HPDE6-E6E7 (cell line): ENCODE data around the gene MGLL.
A peak's percentile ranks its signal among the peaks of the same experiment; 100 is the strongest.

Experiments
- DNase-seq: peaks from one replicate; pipeline ENCODE4 v3.0.0; 2011; ENCODE audit warnings: missing footprints; ENCODE audit errors: extremely low spot score

The MGLL gene

DNA sequence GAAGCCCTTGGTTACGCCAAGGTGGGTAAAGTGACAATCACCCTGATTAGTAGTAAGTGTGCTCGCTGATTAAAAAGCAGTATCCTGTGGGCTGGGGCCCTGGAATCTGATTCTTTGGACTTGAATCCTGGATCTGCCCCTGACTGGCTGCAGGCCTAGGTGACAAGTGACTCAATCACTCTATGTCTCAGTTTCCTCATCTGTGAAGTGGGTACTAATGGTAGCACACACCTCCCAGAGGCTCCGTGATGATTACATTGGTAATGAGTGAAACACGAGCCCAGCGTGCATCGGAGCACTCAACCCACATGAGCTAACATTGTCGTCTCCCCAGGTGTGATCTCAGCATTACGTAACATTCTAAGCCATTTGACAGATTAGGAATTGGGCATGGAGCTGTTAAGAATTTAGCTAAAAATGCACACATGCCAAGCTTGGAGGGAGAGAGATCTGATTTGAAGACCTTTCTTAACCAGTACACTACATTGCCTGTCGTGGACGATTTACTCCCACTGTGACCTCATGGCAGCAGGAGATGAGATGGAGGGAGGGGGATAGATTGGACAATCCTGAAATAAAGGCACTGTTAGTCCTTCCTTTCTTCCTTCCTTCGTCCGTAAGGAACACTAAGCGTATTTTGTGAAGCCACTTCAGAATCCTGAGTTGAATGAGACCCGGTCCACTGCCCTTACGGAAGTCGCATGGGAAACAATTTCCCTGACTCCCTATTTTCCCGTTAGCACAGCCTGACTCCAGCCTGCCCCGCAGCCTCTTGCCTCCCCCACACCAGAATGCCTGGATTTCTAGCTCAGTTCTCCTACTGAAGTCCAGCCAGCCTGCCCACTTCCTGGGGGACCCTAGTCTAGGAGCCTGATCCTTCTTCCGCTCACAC lies 32.1 kb downstream of the MGLL start:
- no peak for DNase-seq

DNA sequence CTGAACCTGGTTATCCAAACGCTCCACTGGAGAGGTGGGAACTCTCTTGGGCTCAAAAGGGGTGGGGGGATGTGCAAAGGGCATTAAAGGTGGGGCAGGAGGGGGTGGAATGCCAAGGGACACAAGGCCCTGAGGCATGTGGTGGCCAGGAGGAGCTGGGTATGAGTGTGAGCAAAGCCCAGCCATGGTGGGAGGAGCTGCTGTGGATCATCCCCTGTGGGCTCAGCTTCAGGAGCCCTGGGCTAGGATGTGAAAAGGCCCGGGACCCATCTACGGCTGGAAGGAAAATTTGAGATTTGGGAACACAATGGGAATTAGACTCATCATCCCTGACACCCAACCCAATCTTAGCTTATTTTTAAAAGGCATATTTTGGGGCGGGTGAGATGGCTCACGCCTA lies 33.3 kb downstream of the MGLL start:
- no peak for DNase-seq

DNA sequence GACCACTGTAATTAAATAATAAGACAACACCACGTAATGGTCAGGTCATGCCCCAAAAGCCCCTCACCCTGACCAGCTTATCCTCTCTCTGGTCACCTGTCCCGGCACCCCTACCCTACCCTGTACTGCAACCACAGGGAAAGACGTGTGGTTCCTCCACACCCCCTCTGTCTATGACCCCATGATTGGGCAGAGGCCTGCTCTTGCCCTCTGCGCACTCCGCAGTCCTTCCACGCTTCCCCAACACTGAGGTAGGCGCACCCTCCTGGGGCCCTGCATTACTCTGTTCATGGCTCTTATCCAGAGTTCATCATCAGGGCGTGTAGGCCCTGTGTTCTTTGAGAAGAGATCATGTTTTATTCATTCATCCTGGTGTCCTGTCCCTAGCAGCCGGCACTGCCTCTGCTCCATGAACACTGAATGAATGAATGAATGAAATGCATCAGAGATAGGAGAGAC lies 33.8 kb downstream of the MGLL start:
- no peak for DNase-seq

GRCh38 chr3:127787571-127788365 lies 34.5 kb downstream of the MGLL start:
- no peak for DNase-seq

GRCh38 chr3:127787071-127787490 lies 35.2 kb downstream of the MGLL start:
- DNase-seq = no peak

GRCh38 chr3:127786353-127787070 lies 35.8 kb downstream of the MGLL start:
- DNase-seq = no peak

GRCh38 chr3:127785711-127786265 lies 36.5 kb downstream of the MGLL start:
- DNase-seq = no peak

DNA sequence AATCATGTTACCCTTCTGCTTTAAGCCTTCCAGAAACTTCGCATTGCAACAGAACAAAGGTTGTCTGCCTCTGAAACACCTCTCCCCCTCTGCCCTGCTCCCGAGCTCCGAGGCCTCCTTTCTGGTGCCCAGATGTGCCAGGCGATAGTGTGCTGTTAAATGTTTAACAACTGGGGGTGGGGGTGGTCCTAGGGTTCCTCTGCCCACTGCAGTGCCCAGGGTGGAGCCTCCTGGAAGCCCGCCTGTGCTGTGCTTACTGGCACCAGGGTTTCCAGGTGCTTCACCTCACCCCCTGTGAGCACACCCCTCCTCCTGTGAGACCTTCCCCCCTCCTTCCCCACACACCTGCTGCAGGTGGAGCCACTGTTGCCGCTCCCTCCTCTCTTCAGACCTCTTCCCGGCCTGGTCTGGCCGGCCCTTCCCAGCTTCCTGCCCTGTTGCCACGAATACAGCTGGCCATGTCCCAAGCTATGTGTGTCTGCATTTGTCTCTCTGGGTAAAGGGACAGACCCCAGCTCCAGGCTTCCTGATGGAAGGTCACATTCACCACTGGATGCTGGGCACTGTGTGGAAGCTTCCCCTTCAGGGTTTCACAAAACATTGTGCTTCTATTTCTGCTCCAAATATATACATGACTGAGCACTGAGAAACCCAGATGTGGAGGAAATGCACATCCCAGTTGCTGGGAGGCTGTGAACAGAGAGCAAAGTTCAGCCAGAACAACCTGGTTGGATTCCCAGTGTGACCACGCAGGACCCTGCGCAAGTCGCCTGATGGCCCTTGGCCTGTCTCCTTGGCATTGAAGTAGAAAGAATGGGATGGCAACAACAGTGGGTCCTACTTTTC lies 37.2 kb downstream of the MGLL start:
- no peak for DNase-seq

DNA sequence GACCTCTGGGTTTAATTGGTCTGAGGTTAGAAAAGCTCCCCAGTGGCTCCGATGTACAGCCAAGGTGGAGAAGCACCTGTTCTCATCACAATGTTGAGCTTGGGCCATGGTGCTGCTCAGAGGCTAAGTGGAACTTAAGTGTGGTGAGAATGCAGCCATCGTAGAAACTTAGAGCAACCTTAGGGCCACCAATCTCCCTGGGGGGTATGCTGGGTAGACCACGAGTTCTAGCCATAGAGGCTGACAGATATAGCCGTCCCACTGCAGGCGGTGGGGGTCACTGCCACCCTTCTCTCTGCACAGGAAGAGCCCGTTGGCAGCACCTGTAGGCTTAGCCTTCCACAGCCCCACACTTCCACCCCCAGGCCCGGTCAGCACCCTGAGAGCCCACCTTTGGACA lies 38.0 kb downstream of the MGLL start:
- DNase-seq = no peak

GRCh38 chr3:127783642-127784160 lies 38.6 kb downstream of the MGLL start:
- DNase-seq = no peak

- DNase-seq = no peak
Measured at GRCh38 chr3:127783166-127783565, 39.1 kb downstream of the MGLL start.

GRCh38 chr3:127781411-127782001 lies 40.8 kb downstream of the MGLL start:
- DNase-seq = no peak

DNA sequence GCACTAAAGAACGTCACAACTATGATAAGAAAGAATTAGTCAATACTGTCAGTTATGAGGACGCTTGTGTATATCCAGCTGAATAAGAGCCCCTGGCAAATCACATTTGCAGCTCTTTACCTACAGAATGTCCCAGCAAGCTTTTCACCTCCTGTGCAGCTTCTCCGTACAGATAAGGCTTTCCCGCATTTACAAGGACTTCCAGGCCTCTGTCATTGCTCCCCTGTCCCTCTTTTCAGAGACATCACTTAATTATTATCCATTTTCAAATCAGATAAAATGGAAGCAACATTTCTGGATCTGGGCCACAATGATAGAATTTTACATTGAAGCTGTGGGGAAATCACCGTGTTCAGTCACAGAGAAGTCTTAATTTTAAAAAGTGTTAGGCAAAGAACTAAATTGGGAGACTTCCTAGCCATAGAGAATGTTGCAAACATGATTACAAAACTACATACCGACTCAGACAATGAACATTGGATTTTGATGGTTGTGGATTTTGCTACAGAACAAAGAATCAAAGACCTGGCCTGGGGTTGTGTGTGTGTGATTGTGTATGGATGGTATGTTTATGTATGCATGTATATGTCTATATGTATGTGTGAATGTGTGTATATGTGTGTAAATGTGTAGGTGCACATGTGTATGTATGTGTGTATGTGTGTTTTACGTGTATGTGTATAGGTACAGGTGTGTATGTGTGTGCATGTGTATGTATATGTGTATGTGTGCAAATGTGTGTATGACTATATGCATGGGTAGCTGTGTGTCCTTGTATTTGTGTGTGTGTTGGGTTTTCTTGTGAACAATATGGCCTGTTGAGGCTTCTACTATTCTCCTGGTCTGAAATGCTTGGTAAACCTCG lies 41.5 kb downstream of the MGLL start:
- DNase-seq = no peak

GRCh38 chr3:127779747-127780146 lies 42.6 kb downstream of the MGLL start:
- DNase-seq = peak; percentile 76

- no peak for DNase-seq
Measured at GRCh38 chr3:127777921-127778656, 44.2 kb downstream of the MGLL start.

- no peak for DNase-seq
Measured at GRCh38 chr3:127777332-127777731, 45.0 kb downstream of the MGLL start.

DNA sequence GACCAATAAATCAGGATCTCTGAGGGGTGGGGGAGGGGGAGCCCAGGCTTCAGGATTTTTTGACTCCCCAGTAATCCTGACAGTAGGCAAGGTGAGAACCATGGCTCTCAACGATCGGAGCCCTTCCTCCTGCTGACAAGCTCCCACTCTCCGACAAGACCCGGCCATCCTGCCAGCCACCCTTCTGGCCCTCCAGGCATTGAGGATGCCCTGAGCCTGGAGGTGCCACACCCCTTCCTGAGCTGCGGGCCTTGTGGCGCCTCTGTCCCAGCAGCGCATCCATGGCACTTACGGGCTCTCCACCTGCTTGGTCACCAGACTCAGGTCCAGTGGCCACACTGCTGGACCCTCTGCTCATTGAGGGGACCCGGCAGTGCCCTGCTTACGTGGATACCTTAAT lies 46.0 kb downstream of the MGLL start:
- DNase-seq = no peak

- DNase-seq = no peak
Measured at GRCh38 chr3:127775398-127776109, 46.8 kb downstream of the MGLL start.
